Measurements from ENCODE around the gene MALRD1. TPM values are rescaled to one million over a fixed set of nuclear protein-coding genes. Genes with fewer than 3 reads are reported as not detected.
"Not testable (repeated sequence)": the region's sequence is repeated elsewhere in the genome, so short reads cannot be mapped to it uniquely, and the experiment has no call there.

The MALRD1 gene
- total RNA-seq, 2 donors from 2014 or later = 0.84 to 2.2 TPM

- DNase-seq = no peak
- ATAC-seq = peak; percentile 64 to 76
- intact Hi-C loops (cut with DNase I) = no loop called here
Observed at GRCh38 chr10:19713800-19714525, 665.4 kb downstream of the MALRD1 start.

- ATAC-seq = peak; percentile 34 to 44
- DNase-seq = no peak
- intact Hi-C loops (cut with DNase I) = no loop called here
Observed at GRCh38 chr10:19719284-19719683, 670.7 kb downstream of the MALRD1 start.

DNA sequence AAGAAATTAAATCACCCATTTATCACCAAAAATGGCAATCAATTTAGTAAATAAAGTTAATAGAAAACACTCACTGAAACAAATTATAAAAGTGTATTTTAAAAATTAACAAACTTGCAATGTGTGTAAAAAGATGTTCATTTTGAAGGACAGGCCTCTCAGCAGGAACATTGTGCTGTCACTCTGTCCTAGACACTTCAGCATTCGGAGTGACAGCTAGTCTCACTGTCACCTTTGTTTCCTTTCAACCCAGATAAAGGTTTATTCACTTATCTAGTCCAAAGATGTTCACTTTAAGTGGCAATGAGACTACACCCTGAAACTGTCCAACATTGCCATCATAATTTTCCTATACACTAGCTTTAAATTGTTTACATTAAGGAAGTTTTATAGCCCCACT lies 675.7 kb downstream of the MALRD1 start:
- DNase-seq (no peak), ATAC-seq (no peak)
- intact Hi-C loops (cut with DNase I) = no loop called here

DNA sequence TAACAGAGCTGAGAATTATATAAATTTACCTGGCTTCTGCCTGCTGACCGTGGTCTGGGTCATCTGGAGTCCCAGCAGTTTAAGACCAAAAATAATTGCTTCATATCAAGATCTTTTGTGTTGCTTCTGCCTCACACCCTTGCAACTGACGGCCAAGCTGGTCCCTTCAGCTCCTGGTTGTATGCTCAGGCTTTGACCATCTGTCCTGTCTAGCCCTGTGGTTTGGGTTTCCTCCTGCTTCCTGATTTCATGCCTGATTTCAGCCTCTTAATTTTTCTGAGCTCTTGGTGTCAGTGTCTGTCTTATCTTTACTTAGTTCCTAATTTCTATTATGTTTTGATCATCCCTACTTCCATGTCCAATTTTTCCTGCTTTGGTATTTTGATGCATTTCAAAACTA lies 679.8 kb downstream of the MALRD1 start:
- intact Hi-C loops (cut with DNase I) = no loop called here
- no peak for ATAC-seq
- DNase-seq = no peak

DNA sequence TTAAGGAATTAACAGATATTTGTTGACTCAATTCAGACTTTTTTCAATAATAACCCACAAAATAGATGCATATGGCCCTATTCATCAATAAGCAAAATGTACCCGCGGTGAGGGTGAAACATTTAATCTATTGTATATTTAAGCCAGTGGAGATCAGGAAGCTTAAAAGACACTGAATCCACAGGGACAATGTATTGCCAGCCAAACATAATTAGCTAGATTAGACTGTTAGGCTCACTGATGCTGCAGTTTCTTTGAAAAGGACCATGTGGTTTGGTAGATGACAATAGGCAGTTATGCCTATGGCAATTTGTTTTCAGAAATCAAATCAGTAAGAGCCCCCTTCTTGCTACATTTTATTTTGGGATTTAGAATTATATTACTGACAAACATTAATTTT lies 680.4 kb downstream of the MALRD1 start:
- DNase-seq (no peak), ATAC-seq (no peak)
- intact Hi-C loops (cut with DNase I) = no loop called here

DNA sequence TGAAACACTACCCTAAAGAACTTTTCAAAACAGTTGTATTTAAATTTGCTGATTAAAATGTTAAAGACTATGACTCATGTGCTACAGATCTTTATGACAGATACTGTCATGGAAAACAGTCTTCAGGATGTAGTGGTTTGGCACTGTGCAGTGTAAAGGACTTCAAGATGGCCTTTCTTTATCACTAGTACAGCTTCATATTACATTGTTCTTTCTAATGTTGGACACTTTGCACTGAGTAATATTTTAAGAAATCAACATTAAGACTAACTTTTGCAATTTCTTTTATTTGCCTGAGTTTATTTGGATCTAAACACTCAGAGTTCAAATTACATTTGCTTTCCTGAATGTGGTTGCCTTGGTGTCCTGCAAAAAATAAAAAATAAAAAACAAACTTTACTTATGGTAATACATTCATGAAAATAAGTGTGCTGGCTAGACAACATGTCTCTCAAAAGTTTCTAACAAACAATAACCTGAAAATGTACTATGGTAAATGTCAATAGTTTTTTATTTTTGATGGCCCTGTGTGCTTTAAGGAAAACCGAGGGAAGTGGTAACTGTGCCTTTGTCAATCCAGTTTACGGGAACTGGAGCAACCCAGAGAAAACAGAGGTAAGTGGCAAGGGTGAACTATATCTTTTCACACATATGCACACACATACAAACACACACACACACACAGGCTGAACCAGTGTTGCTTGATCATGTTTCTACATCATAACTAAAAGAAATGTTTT lies 681.7 kb downstream of the MALRD1 start:
- DNase-seq (no peak), ATAC-seq (peak in 1 of 2 donors; percentile 29)
- intact Hi-C loops (cut with DNase I) = no loop called here

DNA sequence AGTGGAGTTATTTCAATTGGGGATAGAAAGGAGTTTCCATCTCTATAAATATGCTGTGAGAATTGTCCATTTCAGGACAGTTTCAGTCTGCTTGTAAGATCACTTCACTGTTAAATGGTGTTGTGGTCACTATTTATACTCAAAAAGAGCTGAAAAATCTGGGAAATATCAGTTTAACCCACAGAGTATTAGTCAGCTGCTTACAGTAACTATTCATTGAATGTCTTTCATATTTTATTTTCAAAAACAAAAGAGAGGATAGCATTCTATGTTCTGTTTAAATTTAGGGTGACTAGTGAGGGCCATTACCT lies 682.3 kb downstream of the MALRD1 start:
- DNase-seq = no peak
- intact Hi-C loops (cut with DNase I) = no loop called here
- no peak for ATAC-seq

DNA sequence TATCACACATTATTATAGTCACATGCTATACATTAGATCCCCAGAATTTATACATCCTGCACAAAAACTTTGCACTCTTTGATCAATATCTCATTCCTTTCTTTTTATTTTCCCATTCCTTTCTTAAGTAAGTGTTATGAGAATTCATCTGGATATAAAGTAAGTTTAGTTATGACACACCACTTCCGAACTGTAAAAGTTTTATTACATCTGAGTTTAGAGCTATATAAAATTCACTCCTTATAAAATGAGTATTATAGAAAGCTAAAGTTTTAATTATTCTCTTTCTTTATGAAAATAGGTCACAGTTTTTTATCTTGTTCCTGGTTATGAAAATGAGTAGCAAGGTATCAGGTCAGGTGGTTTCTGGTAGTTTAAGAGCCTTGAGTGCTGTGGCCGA lies 683.0 kb downstream of the MALRD1 start:
- DNase-seq (no peak), ATAC-seq (no peak)
- intact Hi-C loops (cut with DNase I) = no loop called here

DNA sequence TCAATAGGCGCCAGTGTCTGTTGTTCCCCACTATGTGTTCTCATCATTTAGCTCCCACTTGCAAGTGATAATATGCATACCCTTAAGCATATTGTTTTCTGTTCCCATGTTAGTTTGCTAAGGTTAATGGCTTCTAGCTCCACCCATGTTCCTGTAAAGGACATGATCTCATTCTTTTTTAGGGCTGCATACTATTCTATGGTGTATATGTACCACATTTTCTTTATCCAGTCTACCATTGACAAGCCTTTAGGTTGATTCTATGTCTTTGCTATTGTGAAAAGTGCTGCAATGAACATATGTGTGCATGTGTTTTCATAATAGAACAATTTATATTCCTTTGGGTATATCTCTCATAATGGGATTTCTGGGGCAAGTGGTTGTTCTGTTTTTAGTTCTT lies 689.8 kb downstream of the MALRD1 start:
- intact Hi-C loops (cut with DNase I) = no loop called here
- no peak for ATAC-seq

DNA sequence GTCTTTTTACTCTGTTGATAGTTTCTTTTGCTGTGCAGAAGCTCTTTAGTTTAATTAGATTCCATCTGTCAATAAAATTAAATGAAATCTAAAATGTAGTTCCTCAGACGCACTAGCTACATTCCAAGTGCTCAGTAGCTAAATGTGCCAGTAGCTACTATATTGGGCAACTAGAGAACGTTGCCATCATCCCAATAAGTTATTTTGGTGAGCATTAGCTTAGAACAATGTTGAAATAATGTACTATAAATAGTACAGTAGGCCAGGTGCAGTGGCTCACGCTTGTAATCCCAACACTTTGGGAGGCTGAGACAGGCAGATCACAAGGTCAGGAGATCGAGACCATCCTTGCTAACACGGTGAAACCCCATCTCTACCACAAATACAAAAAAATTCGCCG lies 690.6 kb downstream of the MALRD1 start:
- DNase-seq; intact Hi-C loops (cut with DNase I); ATAC-seq: not testable (repeated sequence)

More for the DNA sequence above, 689.8 kb downstream of the MALRD1 start:
- DNase-seq = no peak

DNA sequence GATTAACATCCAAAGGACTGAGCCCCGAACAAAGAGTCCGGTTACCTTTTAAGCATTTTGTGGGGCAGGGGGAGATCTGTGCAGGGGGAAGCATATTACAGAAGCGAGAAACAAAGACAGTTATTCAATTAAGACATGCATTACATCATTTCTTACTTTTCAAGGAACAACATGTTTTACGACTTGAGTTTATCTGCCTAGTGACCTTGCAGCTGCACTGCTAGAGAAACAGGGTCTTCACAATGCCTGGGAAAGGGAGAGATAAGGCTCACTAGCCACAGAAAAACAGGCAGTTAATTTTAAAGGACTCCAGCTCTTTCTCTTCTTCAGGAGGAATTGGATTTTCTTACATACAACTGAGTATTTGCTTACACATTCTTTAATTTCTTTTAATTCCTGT lies 693.5 kb downstream of the MALRD1 start:
- intact Hi-C loops (cut with DNase I) = not testable (repeated sequence)

DNA sequence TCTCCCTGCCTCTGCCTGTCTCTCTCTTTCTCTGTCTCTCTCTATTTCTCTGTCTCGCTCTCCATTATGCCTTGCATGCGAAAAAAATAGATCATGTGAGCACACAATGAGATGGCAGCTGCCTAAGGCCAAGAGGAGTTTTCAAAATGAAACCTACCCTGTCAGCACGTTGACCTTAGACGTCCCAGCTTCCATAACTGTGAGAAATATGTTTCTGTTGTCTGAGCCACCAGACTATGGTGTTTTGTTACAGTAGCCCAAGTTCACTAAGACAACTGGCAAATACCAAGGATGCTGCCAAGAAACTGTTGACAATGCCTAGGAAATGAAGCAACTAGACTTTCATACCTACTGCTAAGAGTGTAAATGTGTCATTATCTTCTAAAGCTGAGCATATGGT lies 697.1 kb downstream of the MALRD1 start:
- DNase-seq (no peak), ATAC-seq (no peak)
- intact Hi-C loops (cut with DNase I) = no loop called here

More for the DNA sequence above, 693.5 kb downstream of the MALRD1 start:
- not testable (repeated sequence) for DNase-seq, ATAC-seq

GRCh38 chr10:19749185-19749729 lies 700.7 kb downstream of the MALRD1 start:
- intact Hi-C loops (cut with DNase I) = no loop called here
- DNase-seq (no peak), ATAC-seq (no peak)

- no peak for DNase-seq
- ATAC-seq = no peak
- intact Hi-C loops (cut with DNase I) = no loop called here
Observed at GRCh38 chr10:19750972-19751371, 702.4 kb downstream of the MALRD1 start.

DNA sequence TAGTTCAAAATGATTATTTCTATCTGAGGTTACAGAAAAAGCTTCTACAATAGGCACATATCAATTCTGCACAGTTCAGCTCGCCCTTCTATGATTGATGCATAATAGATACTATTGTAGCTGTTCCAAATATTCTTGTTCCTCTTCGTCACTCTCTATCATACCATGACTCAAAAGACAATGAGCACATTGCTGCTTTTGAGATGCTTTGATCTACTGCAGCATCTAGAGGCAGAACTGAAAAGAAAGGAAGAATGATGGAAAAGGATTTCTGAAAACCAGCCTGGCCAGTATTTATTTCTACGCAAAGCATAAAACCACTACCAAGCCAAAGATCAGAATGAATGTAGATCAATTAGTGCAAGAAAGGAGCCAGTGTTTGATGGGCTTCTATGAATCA lies 708.3 kb downstream of the MALRD1 start:
- intact Hi-C loops (cut with DNase I) = no loop called here
- DNase-seq = no peak
- no peak for ATAC-seq

DNA sequence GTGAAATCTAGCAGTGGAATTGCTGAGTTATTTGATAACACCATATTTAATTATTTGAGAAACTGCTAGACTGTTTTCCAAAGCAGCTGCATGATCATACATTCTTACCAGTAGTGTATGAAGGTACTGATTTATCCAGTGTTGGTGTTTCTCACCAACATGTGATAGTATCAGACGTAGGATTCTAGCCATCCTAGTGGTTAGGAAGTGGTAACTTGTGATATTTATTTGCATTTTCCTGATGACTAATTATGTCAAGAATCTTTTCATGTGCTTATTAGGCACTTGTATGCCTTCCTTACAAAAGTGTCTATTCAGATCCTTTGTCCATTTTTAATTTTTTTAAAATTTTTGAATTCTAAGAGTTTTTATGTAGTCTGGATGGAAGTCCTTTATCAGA lies 713.4 kb downstream of the MALRD1 start:
- DNase-seq = no peak

DNA sequence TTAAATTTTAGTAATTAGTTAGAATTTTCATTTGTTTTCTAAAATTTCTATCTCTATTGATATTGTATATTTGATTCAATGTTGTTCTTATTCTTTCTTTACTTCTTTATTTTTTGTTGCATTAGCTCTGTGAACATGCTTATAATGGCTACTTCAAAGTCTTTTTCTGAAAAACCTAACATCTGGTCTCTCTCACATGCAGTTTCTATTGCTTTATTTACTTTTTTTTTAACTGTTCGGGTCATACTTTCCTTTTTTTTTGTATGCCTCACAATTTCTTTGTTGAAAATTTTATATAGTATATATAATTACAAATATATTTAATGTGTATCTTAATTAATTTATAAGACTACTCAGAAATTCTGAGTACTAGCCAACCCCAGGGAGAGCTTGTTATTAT lies 715.5 kb downstream of the MALRD1 start:
- ATAC-seq (no peak), DNase-seq (no peak)
- intact Hi-C loops (cut with DNase I) = no loop called here

More for the DNA sequence above, 713.4 kb downstream of the MALRD1 start:
- intact Hi-C loops (cut with DNase I) = no loop called here
- ATAC-seq = no peak

- ATAC-seq = no peak
- intact Hi-C loops (cut with DNase I) = no loop called here
- DNase-seq = no peak
Observed at GRCh38 chr10:19767876-19768275, 719.3 kb downstream of the MALRD1 start.

DNA sequence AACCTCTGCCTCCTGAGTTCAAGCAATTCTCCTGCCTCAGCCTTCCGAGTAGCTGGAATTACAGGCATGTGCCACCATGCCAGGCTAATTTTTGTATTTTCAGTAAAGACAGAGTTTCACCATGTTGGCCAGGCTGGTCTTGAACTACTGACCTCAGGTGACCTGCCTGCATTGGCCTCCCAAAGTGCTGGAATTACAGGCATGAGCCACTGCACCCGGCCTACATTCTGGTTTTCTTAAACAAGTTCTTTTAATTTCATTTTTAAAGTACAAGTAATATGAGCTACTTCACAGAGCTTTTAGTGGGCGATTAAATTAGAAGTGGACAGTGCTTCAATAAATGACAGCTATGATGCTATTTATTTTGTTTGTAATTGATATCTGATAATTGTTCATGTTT lies 721.2 kb downstream of the MALRD1 start:
- intact Hi-C loops (cut with DNase I); DNase-seq; ATAC-seq: not testable (repeated sequence)

- DNase-seq = no peak
- intact Hi-C loops (cut with DNase I) = no loop called here
- ATAC-seq = no peak
Observed at GRCh38 chr10:19772972-19773371, 724.4 kb downstream of the MALRD1 start.

DNA sequence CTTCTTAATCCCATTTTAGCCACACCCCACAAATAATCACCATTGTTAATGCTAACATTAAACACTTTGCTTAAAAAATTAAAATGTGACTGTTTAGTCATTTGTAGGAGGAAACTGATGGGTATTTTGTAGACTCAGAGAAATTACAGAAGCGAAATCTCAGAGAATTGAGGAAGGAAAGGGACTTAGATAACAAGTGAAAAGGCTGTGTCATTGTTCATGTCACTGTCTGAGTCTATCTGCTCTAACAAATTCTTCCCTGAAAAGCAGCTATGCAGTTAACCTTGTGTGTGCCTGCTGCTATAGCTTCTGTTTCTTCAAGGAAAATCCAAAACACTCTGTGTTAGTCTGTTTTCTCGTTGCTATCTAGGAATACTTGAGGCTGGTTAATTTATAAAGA lies 726.7 kb downstream of the MALRD1 start:
- intact Hi-C loops (cut with DNase I) = no loop called here
- ATAC-seq = no peak
- DNase-seq = no peak

Data from left cardiac atrium (tissue), 4 donors.